OCI-LY7 (cell line): ENCODE measurements around the gene PRMT2. TPM values are rescaled to one million over a fixed set of nuclear protein-coding genes. Genes with fewer than 3 reads are reported as not detected.

Experiments
- BruUV-seq: library from RNA; stranded (reverse); fragments of 400-500 nt; replicated peaks from 2 replicates; lab custom pipeline; 2021; lab: Mats Ljungman, UMichigan
- CTCF ChIA-PET: fragments of 300-600 bp; sonication (Branson Sonifier 250); formaldehyde crosslinking; loops from one replicate; lab custom pipeline; 2022; ENCODE audit warnings: antibody characterized with exemption; ENCODE audit not compliant: unreplicated experiment; lab: Charles Lee
- POLR2A ChIA-PET: fragments of 300-600 bp; sonication (Branson Sonifier 250); formaldehyde crosslinking; loops from one replicate; lab custom pipeline; 2022; ENCODE audit warnings: antibody characterized with exemption; lab: Charles Lee
- DNase-seq: peaks from one replicate; pipeline ENCODE4 v3.0.0-alpha.2; 2015; ENCODE audit warnings: low spot score
- H2AFZ ChIP-seq: fragments of 200-600 bp; sonication (generic), shearing (Covaris generic); 2 replicates; pipeline ENCODE4 v1.6.1; 2014; ENCODE audit warnings: mild to moderate bottlenecking, antibody characterized with exemption, low read length, moderate library complexity
- H3K27ac ChIP-seq: fragments of 200-600 bp; sonication (generic); 2 replicates; pipeline ENCODE4 v1.5.1; 2014; ENCODE audit warnings: mixed run types, low read depth, mild to moderate bottlenecking, moderate library complexity, low read length, inconsistent platforms; ENCODE audit not compliant: poor library complexity, severe bottlenecking
- H3K36me3 ChIP-seq: fragments of 200-600 bp; sonication (generic); 2 replicates; pipeline ENCODE4 v1.6.1; 2014; ENCODE audit warnings: mild to moderate bottlenecking, antibody characterized with exemption, low read length, moderate library complexity, mixed read lengths; ENCODE audit not compliant: insufficient read depth
- H3K4me1 ChIP-seq: fragments of 200-600 bp; sonication (generic); 2 replicates; pipeline ENCODE4 v1.5.1; 2014; ENCODE audit warnings: mild to moderate bottlenecking, low read length; ENCODE audit not compliant: insufficient read depth, poor library complexity, severe bottlenecking
- H3K4me2 ChIP-seq: fragments of 200-600 bp; sonication (generic); 2 replicates; pipeline ENCODE4 v1.6.1; 2014; ENCODE audit warnings: mild to moderate bottlenecking, low read length
- H3K4me3 ChIP-seq: fragments of 200-600 bp; sonication (generic); 2 replicates; pipeline ENCODE4 v1.5.1; 2014; ENCODE audit warnings: mild to moderate bottlenecking, low read depth, low read length; ENCODE audit not compliant: poor library complexity, severe bottlenecking
- H3K79me2 ChIP-seq: fragments of 200-600 bp; sonication (generic); 2 replicates; pipeline ENCODE4 v1.6.1; 2016; ENCODE audit warnings: low read depth, mild to moderate bottlenecking, low read length, moderate library complexity, mixed read lengths; ENCODE audit not compliant: insufficient read depth
- H3K9me2 ChIP-seq: fragments of 200-600 bp; sonication (generic); 2 replicates; pipeline ENCODE4 v1.6.1; 2016; ENCODE audit warnings: mild to moderate bottlenecking, low read length, mixed read lengths; ENCODE audit not compliant: insufficient read depth
- H3K9me3 ChIP-seq: fragments of 200-600 bp; sonication (generic); 2 replicates; pipeline ENCODE4 v1.6.1; 2014; ENCODE audit warnings: mild to moderate bottlenecking, mixed run types, low read length, mixed read lengths
- H4K20me1 ChIP-seq: fragments of 200-600 bp; sonication (generic); 2 replicates; pipeline ENCODE4 v1.6.1; 2014; ENCODE audit warnings: mild to moderate bottlenecking, antibody characterized with exemption, low read length, moderate library complexity, mixed read lengths; ENCODE audit not compliant: insufficient read depth
- CTCF ChIP-seq: fragments of 200-600 bp; sonication (generic); conservative IDR thresholded peaks from 2 replicates; pipeline ENCODE4 v1.5.1; 2014; ENCODE audit warnings: mild to moderate bottlenecking, antibody characterized with exemption, low read length, moderate library complexity, mixed read lengths
- EZH2phosphoT487 ChIP-seq: fragments of 200-600 bp; sonication (generic); IDR thresholded peaks from 2 replicates; pipeline ENCODE4 v1.6.1; 2018; ENCODE audit warnings: low read depth, borderline replicate concordance, mild to moderate bottlenecking, mixed run types, antibody characterized with exemption, low read length, moderate library complexity, mixed read lengths
- intact Hi-C: fragments of 100-400 bp; cut with micrococcal nuclease; formaldehyde crosslinking; loops from one replicate; pipeline ENCODE4 v1.10.0; 2022; ENCODE audit not compliant: unreplicated experiment
- total RNA-seq, 2 experiments: library from RNA; depleted of rRNA in 1 of 2; stranded (reverse); fragments of >200 nt in 1 of 2; shearing (Covaris generic) in 1 of 2; gene quantifications; 2 replicates each; pipeline ENCODE4 v1.2.3, GENCODE V29; 2014 to 2022

PRMT2 gene
- total RNA-seq, 2 experiments from 2014 or later = 30.5 to 32.8 TPM

GRCh38 chr21:46598581-46599572 is 36.6 kb upstream of the PRMT2 start:
- Histone ChIP-seq H3K27ac (no peak overlapping the region), H3K9me2 (no peaks in the 10 kb centered on the region), H2AFZ (no peak overlapping the region), H3K9me3 (0 out of 2 replicates have a peak, but pooled peaks cover 10% of the 10 kb centered on the region), H3K79me2 (no peaks in the 10 kb centered on the region), H3K4me1 (no peaks in the 10 kb centered on the region), H4K20me1 (no peaks in the 10 kb centered on the region), H3K36me3 (no peaks in the 10 kb centered on the region), H3K4me3 (no peak overlapping the region), H3K4me2 (no peak overlapping the region)
- ChIA-PET POLR2A (no interaction called here), CTCF (no interaction called here)
- intact Hi-C loops = no loop called here
- no peak for DNase-seq
- BruUV-seq = no TSS peak
- no peak for TF ChIP-seq EZH2phosphoT487
- no peak for TF ChIP-seq CTCF

DNA sequence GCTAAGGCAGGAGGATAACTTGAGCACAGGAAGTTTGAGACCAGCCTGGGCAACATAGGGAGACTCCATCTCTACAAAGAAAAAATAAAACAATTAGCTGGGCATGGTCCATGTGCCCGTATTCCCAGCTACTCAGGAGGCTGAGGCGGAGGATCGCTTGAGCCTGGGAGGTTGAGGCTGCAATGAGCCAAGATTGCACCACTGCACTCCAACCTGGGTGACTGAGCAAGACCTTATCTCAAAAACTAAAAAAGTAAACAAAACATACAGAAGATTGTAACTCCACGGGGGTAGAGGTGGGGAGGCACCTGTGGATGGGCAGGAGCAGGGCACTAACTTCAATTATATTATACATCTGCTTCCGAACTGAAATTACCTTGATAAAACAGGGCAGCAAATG is 35.2 kb upstream of the PRMT2 start:
- Histone ChIP-seq H2AFZ (no peak overlapping the region), H3K4me3 (no peak overlapping the region), H3K36me3 (no peaks in the 10 kb centered on the region), H3K9me3 (no peaks in the 10 kb centered on the region), H4K20me1 (no peaks in the 10 kb centered on the region), H3K27ac (no peak overlapping the region), H3K79me2 (no peaks in the 10 kb centered on the region), H3K4me1 (no peaks in the 10 kb centered on the region), H3K4me2 (no peak overlapping the region), H3K9me2 (no peaks in the 10 kb centered on the region)
- intact Hi-C loops = no loop called here
- no TSS peak for BruUV-seq
- no peak for DNase-seq
- POLR2A ChIA-PET = interaction anchor here (0.6 kb wide), 1 partner anchor 80 kb away, joined by 3 read pairs; no protein-coding TSS in a partner anchor
- CTCF ChIA-PET = no interaction called here
- no peak for TF ChIP-seq CTCF
- no peak for TF ChIP-seq EZH2phosphoT487

- Histone ChIP-seq H3K4me3 (no peak overlapping the region), H3K9me3 (no peaks in the 10 kb centered on the region), H3K4me2 (no peak overlapping the region), H3K9me2 (no peaks in the 10 kb centered on the region), H3K79me2 (no peaks in the 10 kb centered on the region), H3K36me3 (no peaks in the 10 kb centered on the region), H3K27ac (no peak overlapping the region), H4K20me1 (no peaks in the 10 kb centered on the region), H3K4me1 (no peaks in the 10 kb centered on the region), H2AFZ (no peak overlapping the region)
- intact Hi-C loops = no loop called here
- POLR2A ChIA-PET = no interaction called here
- no peak for TF ChIP-seq EZH2phosphoT487
- TF ChIP-seq CTCF = no peak
- no peak for DNase-seq
- no TSS peak for BruUV-seq
- CTCF ChIA-PET = no interaction called here
Observed at GRCh38 chr21:46600978-46601377, 34.5 kb upstream of the PRMT2 start.
